H1 (cell line): ENCODE results near the gene CCR9. TPM values are rescaled to one million over a fixed set of nuclear protein-coding genes. Genes with fewer than 3 reads are reported as not detected.

Source experiments
- CTCF ChIA-PET: fragments of 300-600 bp; sonication (Branson Sonifier 250); formaldehyde crosslinking; loops from one replicate; lab custom pipeline; 2021; ENCODE audit not compliant: partially characterized antibody; lab: Charles Lee
- POLR2A ChIA-PET: fragments of 300-600 bp; sonication (Branson Sonifier 250); formaldehyde crosslinking; loops from one replicate; lab custom pipeline; 2021; ENCODE audit warnings: inconsistent platforms; ENCODE audit not compliant: partially characterized antibody; lab: Charles Lee
- DNase-seq, 2 experiments: peaks; one replicate each; pipeline versions ENCODE4 v3.0.0 to v3.0.0-alpha.2; 2010 to 2022; ENCODE audit warnings: low spot score in 2 of 2, low read depth in 1 of 2, mixed read lengths in 1 of 2
- FAIRE-seq: peaks from 2 replicates; lab custom pipeline; 2011; peaks lifted over from hg19 to GRCh38; lab: Jason Lieb, UNC
- H2AFZ ChIP-seq: 2 replicates; pipeline ENCODE4 v1.8.1; 2012; ENCODE audit warnings: low read length, inconsistent platforms
- H2AK5ac ChIP-seq: 2 replicates; pipeline ENCODE4 v1.6.1; 2013; ENCODE audit warnings: low read depth, low read length
- H2BK120ac ChIP-seq: replicated peaks from 2 replicates; pipeline ENCODE3; 2013; ENCODE audit warnings: low read depth, low read length, inconsistent platforms
- H2BK12ac ChIP-seq: 2 replicates; pipeline ENCODE4 v1.6.1; 2013; ENCODE audit warnings: low read depth, low read length
- H2BK15ac ChIP-seq: 2 replicates; pipeline ENCODE4 v1.6.1; 2013; ENCODE audit warnings: low read length
- H2BK20ac ChIP-seq: 2 replicates; pipeline ENCODE4 v1.6.1; 2013; ENCODE audit warnings: low read length
- H2BK5ac ChIP-seq: 2 replicates; pipeline ENCODE4 v1.6.1; 2013; ENCODE audit warnings: low read depth, low read length
- H3K14ac ChIP-seq: 2 replicates; pipeline ENCODE4 v1.6.1; 2013; ENCODE audit warnings: inconsistent platforms; ENCODE audit not compliant: insufficient read length
- H3K18ac ChIP-seq: 2 replicates; pipeline ENCODE4 v1.6.1; 2013; ENCODE audit warnings: low read length; ENCODE audit errors: extremely low read depth
- H3K23ac ChIP-seq: 2 replicates; pipeline ENCODE4 v1.6.1; 2013; ENCODE audit warnings: inconsistent platforms; ENCODE audit not compliant: insufficient read length
- H3K23me2 ChIP-seq: 2 replicates; pipeline ENCODE4 v1.6.1; 2013; ENCODE audit warnings: low read depth, low read length
- H3K27ac ChIP-seq: 2 replicates; pipeline ENCODE4 v1.6.1; 2011; ENCODE audit warnings: low read depth, low read length, inconsistent platforms
- H3K27me3 ChIP-seq, 4 experiments: replicated peaks in 1 of 4; 1 replicate in 1 of 4; 2 replicates in 3 of 4; pipeline versions ENCODE4 v1.6.1 to v1.8.1; 2011 to 2013; ENCODE audit warnings: low read length in 3 of 4, mild to moderate bottlenecking in 3 of 4, inconsistent platforms in 2 of 4, mixed read lengths in 2 of 4, moderate library complexity in 1 of 4; ENCODE audit not compliant: control insufficient read depth in 3 of 4, insufficient read depth in 3 of 4; ENCODE audit errors: extremely low read depth in 1 of 4
- H3K36me3 ChIP-seq, 4 experiments: 2 replicates each; pipeline versions ENCODE4 v1.6.1 to v1.8.1; 2011 to 2013; ENCODE audit warnings: mild to moderate bottlenecking in 4 of 4, low read length in 3 of 4, moderate library complexity in 2 of 4, control low read depth in 1 of 4, inconsistent platforms in 1 of 4; ENCODE audit not compliant: insufficient read depth in 4 of 4, control insufficient read depth in 2 of 4
- H3K4ac ChIP-seq: replicated peaks from 2 replicates; pipeline ENCODE3; 2013; ENCODE audit warnings: low read length, low read depth, mixed read lengths, inconsistent platforms; ENCODE audit not compliant: insufficient read length
- H3K4me1 ChIP-seq, 4 experiments: replicated peaks in 1 of 4; 1 replicate in 1 of 4; 2 replicates in 3 of 4; pipeline versions ENCODE4 v1.6.1 to v1.8.1; 2011 to 2013; ENCODE audit warnings: low read length in 3 of 4, inconsistent platforms in 2 of 4, mixed read lengths in 1 of 4; ENCODE audit not compliant: insufficient read depth in 4 of 4, control insufficient read depth in 3 of 4
- H3K4me2 ChIP-seq, 2 experiments: 2 replicates each; pipeline versions ENCODE4 v1.6.1 to v1.8.1; 2011 to 2013; ENCODE audit warnings: low read depth in 2 of 2, low read length in 2 of 2, control low read depth in 1 of 2, inconsistent platforms in 1 of 2, mild to moderate bottlenecking in 1 of 2; ENCODE audit not compliant: insufficient read depth in 1 of 2
- H3K4me3 ChIP-seq, 4 experiments: fragments of 200-600, 300-600 bp in 1 of 4; sonication (generic), shearing (Covaris generic), sonication (Bioruptor Twin) in 1 of 4; 2 replicates each; pipeline versions ENCODE4 v1.5.1 to v1.8.1; 2011 to 2016; ENCODE audit warnings: low read length in 4 of 4, low read depth in 3 of 4, control low read depth in 2 of 4, inconsistent platforms in 2 of 4, mild to moderate bottlenecking in 2 of 4, mixed read lengths in 1 of 4, moderate library complexity in 1 of 4; ENCODE audit not compliant: insufficient read depth in 2 of 4; ENCODE audit errors: extremely low read depth in 1 of 4
- H3K56ac ChIP-seq: replicated peaks from 2 replicates; pipeline ENCODE3; 2013; ENCODE audit warnings: low read depth, mild to moderate bottlenecking, mixed read lengths, low read length, inconsistent platforms; ENCODE audit not compliant: insufficient read length
- H3K79me1 ChIP-seq: 2 replicates; pipeline ENCODE4 v1.6.1; 2013; ENCODE audit warnings: low read depth, low read length, control low read depth
- H3K79me2 ChIP-seq, 2 experiments: 2 replicates each; pipeline versions ENCODE4 v1.6.1 to v1.8.1; 2012 to 2013; ENCODE audit warnings: low read length in 2 of 2, mild to moderate bottlenecking in 2 of 2, inconsistent platforms in 1 of 2; ENCODE audit not compliant: insufficient read depth in 2 of 2, control insufficient read depth in 1 of 2
- H3K9ac ChIP-seq, 4 experiments: replicated peaks in 1 of 4; 1 replicate in 1 of 4; 2 replicates in 3 of 4; pipeline versions ENCODE4 v1.6.1 to v1.8.1; 2011 to 2013; ENCODE audit warnings: low read depth in 3 of 4, low read length in 3 of 4, control low read depth in 2 of 4, mild to moderate bottlenecking in 2 of 4, moderate library complexity in 2 of 4, inconsistent platforms in 1 of 4; ENCODE audit errors: extremely low read depth in 1 of 4
- H3K9me3 ChIP-seq, 2 experiments: 2 replicates each; pipeline versions ENCODE4 v1.6.1 to v1.8.1; 2012 to 2013; ENCODE audit warnings: mild to moderate bottlenecking in 2 of 2, moderate library complexity in 2 of 2, control low read depth in 1 of 2, inconsistent platforms in 1 of 2, low read depth in 1 of 2, low read length in 1 of 2, mixed read lengths in 1 of 2; ENCODE audit not compliant: insufficient read depth in 2 of 2
- H4K20me1 ChIP-seq, 2 experiments: replicated peaks in 1 of 2; 2 replicates each; pipeline versions ENCODE3 to v1.8.1; 2011 to 2013; ENCODE audit warnings: inconsistent platforms in 2 of 2, low read length in 2 of 2, mild to moderate bottlenecking in 1 of 2; ENCODE audit not compliant: insufficient read depth in 2 of 2, control insufficient read depth in 1 of 2
- H4K5ac ChIP-seq: 2 replicates; pipeline ENCODE4 v1.6.1; 2013; ENCODE audit warnings: low read length, low read depth, mixed read lengths, inconsistent platforms; ENCODE audit not compliant: insufficient read length
- H4K8ac ChIP-seq: 2 replicates; pipeline ENCODE4 v1.8.0; 2013; ENCODE audit warnings: mild to moderate bottlenecking, moderate library complexity, low read length, inconsistent platforms; ENCODE audit not compliant: insufficient read depth; ENCODE audit errors: extremely low read depth
- H4K91ac ChIP-seq: replicated peaks from 2 replicates; pipeline ENCODE3; 2013; ENCODE audit warnings: low read length, mixed read lengths, inconsistent platforms; ENCODE audit not compliant: insufficient read length
- CHD2 ChIP-seq: IDR thresholded peaks from 2 replicates; pipeline ENCODE4 v1.6.1; 2012; ENCODE audit warnings: low read length, improper control_type of control experiment
- HDAC2 ChIP-seq, 2 experiments: fragments of 300-600 bp in 1 of 2; sonication (generic) in 1 of 2; IDR thresholded peaks; 2 replicates each; pipeline ENCODE4 v1.6.1; 2011 to 2012; ENCODE audit warnings: low read depth in 2 of 2, low read length in 2 of 2, mild to moderate bottlenecking in 2 of 2, moderate library complexity in 2 of 2, borderline replicate concordance in 1 of 2, inconsistent platforms in 1 of 2
- KDM1A ChIP-seq: fragments of 200-600, 300-600 bp; sonication (generic); IDR thresholded peaks from 2 replicates; pipeline ENCODE4 v1.7.1; 2016; ENCODE audit warnings: mild to moderate bottlenecking, low read length, borderline replicate concordance
- MAX ChIP-seq: IDR thresholded peaks from 2 replicates; pipeline ENCODE4 v1.6.1; 2012; ENCODE audit warnings: inconsistent platforms
- NRF1 ChIP-seq: IDR thresholded peaks from 2 replicates; pipeline ENCODE4 v1.6.1; 2011; ENCODE audit warnings: mild to moderate bottlenecking, low read depth, low read length, improper control_type of control experiment
- RBBP5 ChIP-seq: IDR thresholded peaks from 2 replicates; pipeline ENCODE4 v1.7.1; 2012; ENCODE audit warnings: low read depth, mild to moderate bottlenecking, inconsistent platforms, low read length, moderate library complexity, borderline replicate concordance
- SIX5 ChIP-seq: IDR thresholded peaks from 2 replicates; pipeline ENCODE4 v1.6.1; 2011; ENCODE audit warnings: mild to moderate bottlenecking, low read depth, low read length
- SP4 ChIP-seq: IDR thresholded peaks from 2 replicates; pipeline ENCODE4 v1.6.1; 2012; ENCODE audit warnings: low read length, inconsistent platforms
- TAF1 ChIP-seq: IDR thresholded peaks from 2 replicates; pipeline ENCODE4 v1.6.1; 2011; ENCODE audit warnings: mild to moderate bottlenecking, low read depth, low read length
- WGBS, 2 experiments: shearing (Covaris generic) in 1 of 2; methylation state at CpG; one replicate each; pipeline versions ENCODE4 v1.1.6 to v1.1.7; 2013 to 2015; ENCODE audit warnings: low lambda C conversion rate in 2 of 2, mixed read lengths in 2 of 2, inconsistent platforms in 1 of 2, low coverage in 1 of 2, missing lambda C conversion rate in 1 of 2; ENCODE audit not compliant: insufficient replicate concordance in 2 of 2, insufficient coverage in 1 of 2, insufficient read length in 1 of 2; ENCODE audit errors: extremely low coverage in 1 of 2, missing lambda C conversion rate in 1 of 2; 5-methylcytosine and 5-hydroxymethylcytosine counted together
- polyA plus RNA-seq, 7 experiments: library from polyadenylated mRNA; depleted of rRNA in 3 of 7; stranded (reverse) in 5 of 7; unstranded in 2 of 7; fragments of >200 nt in 5 of 7; fragments of 200-250 nt in 2 of 7; gene quantifications; 1 replicate in 5 of 7; 2 replicates in 1 of 7; 4 replicates in 1 of 7; pipeline versions ENCODE4 v1.2.1 to v1.2.3, GENCODE V29; 2011 to 2013; ENCODE audit warnings: missing spikeins in 2 of 7, mixed read lengths in 2 of 7
- total RNA-seq: library from RNA; stranded (reverse); fragmentation: NEBNext Ultra II Directional; extraction: Animal tissue kit (Norgen Biotek cat#: 25700); gene quantifications from 2 replicates; pipeline ENCODE4 v1.2.1, GENCODE V29; 2021

The CCR9 gene
- total and polyA plus RNA-seq, 2 of the 8 experiments (the other 6 are each of a cell fraction or from before 2014, with no cell fraction given) = not detected

DNA sequence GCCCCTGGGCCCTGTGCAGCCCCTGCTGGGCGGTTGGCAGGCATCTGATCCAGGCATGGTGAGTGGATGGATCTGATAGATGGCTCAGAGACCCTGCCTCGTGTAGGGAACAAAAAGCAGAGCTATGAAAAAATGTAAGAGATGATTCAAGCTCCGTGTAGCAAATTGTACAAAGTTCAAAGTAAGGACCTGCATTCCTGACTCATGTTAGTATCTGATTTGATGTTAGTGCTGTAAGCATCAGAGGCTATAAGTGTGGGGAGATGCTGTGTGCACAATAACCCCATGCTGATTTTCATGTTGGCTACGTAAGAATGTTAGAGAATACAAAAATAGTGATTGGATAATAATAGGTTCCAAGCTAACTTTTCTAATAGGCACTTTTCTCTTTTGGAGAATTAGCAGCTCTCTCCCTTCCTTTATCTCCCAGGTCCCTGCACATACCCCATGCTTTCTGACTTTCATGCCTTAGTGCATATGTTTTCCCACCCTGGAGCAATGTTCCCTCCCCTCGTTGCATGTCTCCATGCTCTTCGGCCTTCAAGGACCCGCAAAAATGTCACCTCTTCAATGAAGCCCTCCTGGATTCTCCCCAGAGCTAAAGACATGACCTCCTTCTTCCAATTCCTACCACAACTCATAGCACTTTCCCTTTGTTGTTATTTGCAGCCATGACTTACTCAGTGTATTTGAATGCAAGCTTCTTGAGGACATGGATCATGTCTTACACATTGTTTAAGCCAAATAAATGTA is 1.6 kb downstream of the CCR9 start:
- Histone ChIP-seq H2AK5ac (no peak overlapping the region), H2BK15ac (no peak overlapping the region), H4K5ac (no peak overlapping the region), H3K4ac (no peak overlapping the region), H2BK12ac (no peak overlapping the region), H3K27ac (no peak overlapping the region), H2BK5ac (no peak overlapping the region), H4K91ac (no peak overlapping the region), H2BK120ac (no peak overlapping the region), H3K9ac (no peak overlapping the region), H2AFZ (no peak overlapping the region), H3K23ac (no peak overlapping the region), H3K36me3 (no peaks in the 10 kb centered on the region; a peak in 1 of 8 replicates), H3K56ac (no peak overlapping the region), H3K79me1 (no peaks in the 10 kb centered on the region; the same call in 1 of the 2 replicates), H3K4me2 (no peak overlapping the region), H2BK20ac (no peak overlapping the region), H3K18ac (no peak overlapping the region), H4K20me1 (no peaks in the 10 kb centered on the region), H3K79me2 (no peaks in the 10 kb centered on the region), H3K4me1 (no peaks in the 10 kb centered on the region), H4K8ac (no peak overlapping the region), H3K27me3 (no peaks in the 10 kb centered on the region; a peak in 2 of 7 replicates), H3K14ac (no peak overlapping the region), H3K4me3 (no peak overlapping the region), H3K9me3 (no peaks in the 10 kb centered on the region), H3K23me2 (no peaks in the 10 kb centered on the region)
- DNase-seq (no peak), FAIRE-seq (no peak)
- ChIA-PET POLR2A (no interaction called here), CTCF (interaction anchor here (1.1 to 1.6 kb wide), 3 partner anchors 17 to 23 kb away, joined by 3 to 5 read pairs (median 3); no protein-coding TSS in a partner anchor)
- TF ChIP-seq HDAC2 (IDR thresholded peaks at IDR 0.05; ENCODE audit: borderline replicate concordance in 1 of 2, low read depth in 2 of 2, low read length in 2 of 2) (no peak), NRF1 (no peak), KDM1A (no peak), CHD2 (no peak), RBBP5 (no peak), SP4 (no peak), SIX5 (no peak), MAX (no peak), TAF1 (no peak)
- WGBS, 2 experiments = 75% methylated on average over 7 of the region's 7 CpGs; no CpG with 5 or more reads in 1 of the 2 experiments
